SKM-1 (cell line): ENCODE data around the gene TEK.
A peak's percentile ranks its signal among the peaks of the same experiment; 100 is the strongest.

Experiments
- DNase-seq: peaks from one replicate; lab custom pipeline; 2025; ENCODE audit not compliant: unreplicated experiment; lab: John Stamatoyannopoulos, UW

TEK gene

DNA sequence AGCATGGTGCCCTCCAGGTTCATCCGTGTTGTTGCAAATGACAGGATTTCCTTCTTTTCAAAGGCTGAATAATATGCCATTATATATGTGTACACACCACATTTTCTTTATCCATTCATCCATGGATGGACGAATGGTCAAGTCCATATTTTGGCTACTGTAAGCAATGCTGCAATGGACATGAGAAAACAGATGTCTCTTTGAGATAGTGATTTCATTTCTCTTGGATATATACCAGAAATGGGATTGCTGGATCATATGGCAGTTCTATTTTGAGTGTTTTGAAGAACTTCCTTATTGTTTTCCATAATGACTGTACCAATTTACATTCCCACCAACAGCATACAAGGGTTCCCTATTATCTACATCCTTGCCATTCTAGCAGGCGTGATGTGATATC is 67.9 kb downstream of the TEK start:
- DNase-seq, result no peak

DNA sequence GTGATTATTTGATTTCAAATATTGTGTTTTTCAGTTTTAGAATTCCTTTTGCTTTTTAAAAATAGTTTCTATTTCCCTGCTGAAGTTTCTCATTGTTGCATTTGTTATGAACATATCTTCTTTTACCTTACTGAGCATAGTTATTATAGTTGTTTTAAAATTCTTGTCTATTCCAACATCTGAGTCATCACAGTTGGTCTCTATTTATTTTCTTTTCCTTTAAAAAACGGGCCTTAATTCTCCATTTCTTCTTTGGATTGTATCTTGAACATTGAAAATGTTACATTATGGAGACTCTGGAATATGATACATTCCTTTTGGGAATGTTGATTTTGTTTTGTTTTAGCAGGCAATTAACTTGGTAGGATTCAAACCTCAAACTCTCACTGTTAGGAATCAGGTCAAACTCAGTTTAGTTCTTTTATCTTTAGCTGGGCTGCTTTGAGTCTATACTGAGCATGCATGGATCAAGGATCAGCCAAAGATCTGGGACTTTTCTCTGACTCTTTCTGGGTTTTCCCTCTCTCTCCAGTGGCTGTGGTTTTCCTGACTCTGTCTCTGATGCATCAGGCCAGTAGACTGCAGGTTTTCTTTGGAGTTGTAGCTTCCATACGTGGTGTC is 70.3 kb downstream of the TEK start:
- no peak for DNase-seq

DNA sequence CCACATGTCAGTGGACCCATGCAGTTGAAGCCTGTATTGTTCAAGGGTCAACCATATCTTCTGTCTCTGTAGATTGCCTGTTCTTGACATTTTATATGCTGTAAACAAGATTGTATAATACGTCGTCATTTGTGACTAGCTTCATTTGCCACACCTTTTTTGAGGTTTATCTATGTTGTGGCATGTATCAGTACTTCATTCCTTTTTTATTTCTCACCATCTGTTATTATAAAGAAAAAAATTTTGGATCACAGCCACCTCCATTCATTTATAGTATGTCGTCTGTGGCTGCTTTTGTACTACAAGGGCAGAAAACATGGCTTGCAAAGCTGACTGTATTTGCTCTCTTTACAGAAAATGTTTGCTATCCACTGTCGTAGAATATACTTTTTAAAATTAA is 72.4 kb downstream of the TEK start:
- DNase-seq, result no peak

- DNase-seq, result no peak
These were observed 73.4 kb downstream of the TEK start for GRCh38 chr9:27182421-27182820.

- DNase-seq, result no peak
These were observed 74.1 kb downstream of the TEK start for GRCh38 chr9:27183131-27183530.

DNA sequence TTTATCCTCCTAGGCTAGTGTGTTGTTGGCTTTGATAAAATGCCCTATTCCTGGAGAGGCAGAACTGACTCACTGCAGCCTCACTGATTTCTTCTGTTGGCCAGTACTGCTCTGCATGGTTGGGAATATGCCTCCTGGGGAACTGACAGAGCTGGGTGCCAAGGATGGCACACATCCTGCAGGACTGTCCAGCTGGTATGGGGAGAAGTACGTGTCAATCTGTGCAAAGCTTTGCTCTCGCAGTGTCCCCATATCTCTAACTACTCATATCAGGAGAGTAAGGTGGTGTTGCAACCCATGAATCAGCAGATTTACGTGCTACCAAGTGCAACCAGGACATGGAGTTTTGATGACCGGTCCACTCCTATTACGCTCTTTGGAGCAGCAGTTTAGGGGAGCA is 74.7 kb downstream of the TEK start:
- DNase-seq, result no peak

GRCh38 chr9:27184556-27185351 is 75.7 kb downstream of the TEK start:
- DNase-seq, result peak; percentile 28

DNA sequence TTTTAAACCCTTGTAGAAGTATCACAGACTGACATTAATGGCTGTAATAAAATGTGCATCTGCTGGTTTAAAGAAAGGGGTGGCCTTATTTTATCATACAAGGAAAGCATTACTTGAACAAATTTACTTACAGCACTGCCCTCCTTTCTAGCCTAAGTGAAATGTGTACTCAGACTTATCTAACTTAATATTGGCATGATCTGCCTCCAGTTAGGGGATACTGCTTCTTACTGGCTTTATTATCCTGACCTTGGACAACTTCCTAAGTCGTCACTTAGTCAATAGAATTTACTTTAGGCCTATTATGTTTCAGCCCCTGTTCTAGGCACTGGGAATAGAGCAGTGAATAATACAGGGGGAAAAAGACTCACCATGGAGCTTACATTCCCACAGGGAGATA is 79.4 kb downstream of the TEK start:
- no peak for DNase-seq

GRCh38 chr9:27189426-27189825 is 80.4 kb downstream of the TEK start:
- DNase-seq, result no peak

DNA sequence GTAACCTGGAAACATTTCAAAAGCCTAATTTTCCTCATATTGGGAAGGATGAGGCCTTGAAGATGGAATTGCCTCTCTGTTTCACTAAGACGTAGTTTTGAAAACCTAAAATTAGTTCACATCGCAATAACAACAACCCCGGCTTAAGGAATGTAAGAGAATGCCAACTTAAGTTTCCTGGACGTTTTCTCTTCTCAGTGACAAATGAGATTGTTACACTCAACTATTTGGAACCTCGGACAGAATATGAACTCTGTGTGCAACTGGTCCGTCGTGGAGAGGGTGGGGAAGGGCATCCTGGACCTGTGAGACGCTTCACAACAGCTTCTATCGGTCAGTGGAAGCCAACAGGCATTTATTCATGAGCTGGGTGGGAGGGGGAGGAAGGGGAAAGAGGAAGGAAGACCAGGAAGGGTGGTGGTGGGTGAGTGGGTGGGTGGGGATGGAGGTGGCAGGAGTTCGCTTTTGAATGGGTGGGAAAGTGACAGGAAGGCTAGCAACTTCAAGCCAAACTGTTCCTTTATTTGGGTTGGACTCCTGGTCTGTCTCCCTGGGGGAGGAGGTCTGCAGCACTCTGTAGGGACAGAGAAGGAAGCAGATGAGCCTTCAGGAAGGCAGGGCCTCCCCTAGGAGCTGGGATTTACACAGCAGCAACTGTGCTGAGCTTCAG is 83.4 kb downstream of the TEK start:
- DNase-seq, result no peak

DNA sequence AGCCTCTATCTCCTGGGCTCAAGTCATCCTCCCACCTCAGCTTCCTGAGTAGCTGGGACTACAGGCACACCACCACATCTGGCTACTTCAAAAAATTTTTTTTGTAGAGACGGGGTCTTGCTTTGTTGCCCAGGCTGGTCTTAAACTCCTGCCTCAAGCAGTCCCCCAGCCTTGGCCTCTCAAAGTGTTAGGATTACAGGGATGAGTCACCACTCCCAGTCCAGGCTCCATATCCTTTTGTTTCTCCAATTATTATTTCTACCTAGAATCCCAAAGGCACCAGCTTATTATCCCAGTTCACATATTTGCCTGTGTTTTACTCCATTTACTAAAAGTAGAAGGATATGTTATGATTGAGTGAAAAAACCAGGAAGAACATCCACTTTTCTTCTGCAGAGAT is 84.9 kb downstream of the TEK start:
- no peak for DNase-seq

- no peak for DNase-seq
These were observed 85.5 kb downstream of the TEK start for GRCh38 chr9:27194401-27195091.

DNA sequence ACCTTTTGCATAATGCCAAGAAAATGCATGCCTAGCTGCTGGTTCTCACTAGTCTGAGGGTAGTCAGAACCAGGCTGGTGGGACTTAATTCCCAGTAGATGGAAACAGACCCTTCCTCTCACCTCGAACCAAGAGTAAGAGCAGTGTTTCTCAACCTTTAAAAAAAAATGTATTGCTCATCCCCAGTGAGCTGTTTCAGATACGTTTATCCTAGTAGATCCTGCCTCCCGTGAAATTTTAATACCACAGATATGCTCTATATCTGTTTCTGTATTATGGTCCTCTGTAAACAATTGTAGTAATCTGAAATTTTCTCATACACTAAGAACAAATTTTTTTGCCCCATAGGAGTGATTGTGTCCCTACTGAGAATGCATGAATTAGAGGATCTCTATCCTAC is 86.2 kb downstream of the TEK start:
- DNase-seq, result no peak

- no peak for DNase-seq
These were observed 87.4 kb downstream of the TEK start for GRCh38 chr9:27196383-27196782.

DNA sequence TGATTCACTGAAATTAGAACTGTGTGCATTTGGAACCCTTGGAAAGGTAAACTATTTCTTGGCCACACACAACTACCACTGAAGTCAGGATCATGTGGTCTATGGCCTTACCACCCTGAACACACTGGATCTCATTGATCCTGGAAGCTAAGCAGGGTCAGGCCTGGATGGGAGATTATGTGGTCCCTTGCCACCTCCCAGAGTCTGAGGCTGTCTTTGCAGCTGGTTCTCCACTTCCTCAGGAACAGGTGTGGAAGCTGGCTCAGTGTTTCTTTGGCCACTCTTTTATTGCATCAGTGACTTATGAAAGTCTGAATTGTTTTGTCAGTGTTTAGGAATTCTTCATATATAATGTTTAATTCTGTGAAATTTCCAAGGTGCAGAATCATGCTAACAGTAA is 89.2 kb downstream of the TEK start:
- DNase-seq, result no peak

GRCh38 chr9:27202056-27202455 is 93.0 kb downstream of the TEK start:
- DNase-seq, result no peak

GRCh38 chr9:27203783-27204182 is 94.8 kb downstream of the TEK start:
- no peak for DNase-seq

- DNase-seq, result no peak
These were observed 95.6 kb downstream of the TEK start for GRCh38 chr9:27204578-27204977.

DNA sequence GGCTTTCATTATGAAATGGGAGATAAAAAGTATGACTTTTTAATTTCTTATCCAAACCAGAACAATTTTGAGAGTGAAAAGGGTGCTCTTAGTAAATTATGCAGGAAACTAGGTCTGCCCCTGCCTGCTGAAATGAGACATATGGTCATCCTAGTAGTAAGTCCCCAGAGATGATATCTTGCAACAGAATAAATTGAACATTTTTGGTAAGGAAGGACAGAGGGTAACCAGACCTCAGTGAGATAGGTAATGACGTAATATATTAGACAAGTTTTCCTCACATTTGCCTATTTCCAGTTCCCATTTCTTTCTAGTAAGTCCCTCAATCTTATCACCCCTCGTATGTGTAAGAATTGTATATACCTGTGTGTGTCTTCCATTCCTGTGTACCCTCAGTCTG is 96.2 kb downstream of the TEK start:
- no peak for DNase-seq

DNA sequence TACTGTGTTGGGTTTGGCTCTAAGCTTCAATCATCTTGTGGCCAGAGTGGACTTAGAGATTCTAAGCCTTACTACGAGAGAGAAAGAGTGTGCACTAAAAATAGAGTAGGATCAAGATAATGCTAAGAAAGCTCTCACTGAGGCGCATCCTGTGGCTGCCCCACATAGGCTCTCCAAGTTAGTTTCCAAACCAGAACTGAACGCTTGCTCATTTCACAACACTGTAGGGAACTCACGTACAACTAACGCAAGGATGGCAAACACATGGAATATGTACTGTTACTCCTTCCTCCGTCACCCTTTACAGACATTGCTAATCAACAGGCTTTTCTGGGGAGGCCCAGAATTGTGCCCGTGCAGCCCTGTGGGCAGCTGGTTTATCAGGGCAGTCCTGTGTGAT is 97.0 kb downstream of the TEK start:
- no peak for DNase-seq

DNA sequence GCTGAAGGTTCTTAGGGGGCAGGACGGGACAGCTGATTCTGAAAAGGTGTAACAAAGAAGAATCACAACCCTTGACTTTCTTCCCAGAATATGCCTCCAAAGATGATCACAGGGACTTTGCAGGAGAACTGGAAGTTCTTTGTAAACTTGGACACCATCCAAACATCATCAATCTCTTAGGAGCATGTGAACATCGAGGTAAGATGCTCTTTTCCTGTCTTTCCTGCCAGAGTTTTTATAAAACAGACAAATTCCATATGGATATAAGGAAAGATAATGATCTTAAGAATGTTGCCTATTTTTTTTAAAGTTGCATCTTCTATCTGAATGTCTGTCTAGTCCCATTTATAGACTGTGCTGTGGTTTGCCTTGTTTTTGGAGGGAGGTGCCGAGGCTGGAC is 100.0 kb downstream of the TEK start:
- DNase-seq, result no peak

DNA sequence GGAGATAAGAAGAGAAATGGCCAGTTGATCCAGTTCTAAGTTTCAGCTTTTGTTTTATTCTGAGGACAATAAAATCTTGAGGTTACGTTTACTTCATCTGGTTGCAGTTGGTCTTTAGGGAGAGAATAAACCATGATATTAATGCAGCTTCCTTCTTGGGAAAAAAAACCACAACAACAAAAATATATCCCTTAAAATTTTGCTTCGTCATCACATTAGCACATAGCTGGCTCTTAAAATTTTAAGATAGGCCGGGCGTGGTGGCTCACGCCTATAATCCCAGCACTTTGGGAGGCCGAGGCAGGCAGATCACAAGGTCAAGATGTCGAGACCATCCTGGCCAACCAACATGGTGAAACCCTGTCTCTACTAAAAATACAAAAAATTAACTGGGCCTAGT is 101.6 kb downstream of the TEK start:
- no peak for DNase-seq
